ENCODE results near the gene EHBP1. TPM values are rescaled to one million over a fixed set of nuclear protein-coding genes. Genes with fewer than 3 reads are reported as not detected.
A peak's percentile ranks its signal among the peaks of the same experiment; 100 is the strongest.

EHBP1 gene
- polyA plus RNA-seq, 3 donors = 4.2 to 6.1 (median 6.0) TPM

DNA sequence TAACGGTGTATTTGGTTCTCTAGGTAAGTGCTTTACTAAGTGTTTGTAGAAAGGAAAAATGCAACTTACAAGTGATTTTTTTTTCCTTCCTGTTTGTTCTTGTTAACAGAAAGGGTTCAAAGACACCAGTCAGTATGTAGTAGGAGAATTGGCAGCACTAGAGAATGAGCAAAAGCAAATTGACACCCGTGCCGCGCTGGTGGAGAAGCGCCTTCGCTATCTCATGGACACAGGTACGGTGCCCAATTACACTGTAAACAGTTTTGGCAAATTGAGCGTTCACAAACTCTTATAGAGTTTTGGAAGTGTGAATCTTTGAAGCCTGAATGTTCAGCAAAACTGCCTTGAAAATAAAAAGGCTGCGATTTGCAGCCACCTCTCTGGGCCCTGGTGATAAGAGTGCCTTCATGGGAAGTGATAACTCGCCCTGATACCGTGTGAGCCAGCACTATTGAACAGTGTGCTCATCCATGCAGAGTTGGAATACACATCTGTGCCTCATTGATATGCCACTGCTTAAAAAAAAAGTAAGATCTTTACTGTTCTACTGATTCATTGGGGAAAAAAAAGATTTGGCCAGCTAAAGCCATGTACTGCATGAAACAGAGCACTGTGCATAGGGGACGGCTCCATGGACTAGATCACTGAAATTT lies 291.1 kb downstream of the EHBP1 start:
- Histone ChIP-seq H3K9ac (ENCODE audit: insufficient read depth, low read length, poor library complexity, severe bottlenecking) (no peak overlapping the region), H3K9me3 (replicated peaks in 1 of 2; ENCODE audit: control insufficient read depth in 1 of 2, insufficient read depth in 1 of 2, low read length in 2 of 2) (no peaks in the 10 kb centered on the region), H3K4me3 (replicated peaks in 1 of 3; ENCODE audit: low read depth in 2 of 3, low read length in 3 of 3) (no peak overlapping the region), H2AFZ (ENCODE audit: insufficient read depth, low read depth, low read length, poor library complexity, severe bottlenecking) (no peak overlapping the region), H3K4me2 (replicated peaks; ENCODE audit: extremely low read depth, low read length, poor library complexity, severe bottlenecking) (no peak overlapping the region), H3K27ac (ENCODE audit: low read depth in 1 of 2, low read length in 2 of 2) (no peak overlapping the region), H3K27me3 (ENCODE audit: control insufficient read depth in 2 of 2, insufficient read depth in 2 of 2, low read length in 2 of 2) (no peaks in the 10 kb centered on the region), H3K79me2 (ENCODE audit: insufficient read depth, low read length) (no peaks in the 10 kb centered on the region), H3K36me3 (replicated peaks in 1 of 2; ENCODE audit: control insufficient read depth in 1 of 2, insufficient read depth in 2 of 2, low read length in 2 of 2) (peaks cover 0 to 7% of the 10 kb centered on the region in 2 donors), H3K4me1 (ENCODE audit: control insufficient read depth in 1 of 2, insufficient read depth in 2 of 2, low read length in 2 of 2) (no peaks in the 10 kb centered on the region), H4K20me1 (ENCODE audit: insufficient read depth, low read length) (no peaks in the 10 kb centered on the region)
- no peak for DNase-seq
- intact Hi-C loops (cut with micrococcal nuclease) = no loop called here
- H3K27me3 Mint-ChIP-seq (ENCODE audit: low read depth in 3 of 3) = peaks cover 0 to 1% (median 0%) of the 10 kb centered on the region in 3 donors
- no peak for TF ChIP-seq CTCF (IDR thresholded peaks at IDR 0.05)
- H3K9me3 Mint-ChIP-seq = no peaks in the 10 kb centered on the region
- peaks cover 2% of the 10 kb centered on the region for H3K4me1 Mint-ChIP-seq
- H3K27ac Mint-ChIP-seq = peak overlapping the region in 1 of 7 donors; percentile 9
- H3K36me3 Mint-ChIP-seq = peaks cover 27 to 30% of the 10 kb centered on the region in 2 donors
- H3K4me3 Mint-ChIP-seq = no peak overlapping the region
- WGBS (ENCODE audit: insufficient coverage) = 94% methylated on average over 12 of the region's 12 CpGs

DNA sequence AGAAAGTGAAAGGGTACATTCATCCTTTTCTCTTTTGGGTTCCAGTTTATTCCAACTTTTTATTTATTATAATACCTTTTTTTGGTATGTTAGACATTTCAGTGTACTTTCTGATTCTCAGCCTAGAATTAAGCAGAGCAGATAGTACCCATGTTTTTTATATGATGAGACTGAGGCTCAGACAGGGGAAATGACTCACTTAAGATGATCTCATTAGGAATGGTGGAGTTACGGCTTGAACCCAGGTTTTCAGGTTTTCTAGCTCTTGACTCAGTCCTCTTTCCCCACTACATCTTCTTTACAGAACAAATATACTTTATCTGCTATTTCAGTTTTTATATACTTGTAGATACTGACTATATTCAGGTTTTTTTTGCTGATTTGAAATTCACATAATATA lies 293.4 kb downstream of the EHBP1 start:
- WGBS (ENCODE audit: insufficient coverage) = no CpG with 5 or more reads among the region's 1 CpG
- Mint-ChIP-seq H3K4me1 (peaks cover 2% of the 10 kb centered on the region), H3K36me3 (peaks cover 22 to 28% of the 10 kb centered on the region in 2 donors), H3K27me3 (ENCODE audit: low read depth in 3 of 3) (peaks cover 0 to 1% (median 0%) of the 10 kb centered on the region in 3 donors), H3K27ac (no peak overlapping the region), H3K4me3 (no peak overlapping the region), H3K9me3 (no peaks in the 10 kb centered on the region)
- Histone ChIP-seq H3K79me2 (ENCODE audit: insufficient read depth, low read length) (no peaks in the 10 kb centered on the region), H3K4me2 (replicated peaks; ENCODE audit: extremely low read depth, low read length, poor library complexity, severe bottlenecking) (no peak overlapping the region), H4K20me1 (ENCODE audit: insufficient read depth, low read length) (no peaks in the 10 kb centered on the region), H3K27me3 (ENCODE audit: control insufficient read depth in 2 of 2, insufficient read depth in 2 of 2, low read length in 2 of 2) (no peaks in the 10 kb centered on the region), H3K36me3 (replicated peaks in 1 of 2; ENCODE audit: control insufficient read depth in 1 of 2, insufficient read depth in 2 of 2, low read length in 2 of 2) (peaks cover 0 to 7% of the 10 kb centered on the region in 2 donors), H3K4me1 (ENCODE audit: control insufficient read depth in 1 of 2, insufficient read depth in 2 of 2, low read length in 2 of 2) (no peaks in the 10 kb centered on the region), H3K9ac (ENCODE audit: insufficient read depth, low read length, poor library complexity, severe bottlenecking) (no peak overlapping the region), H3K27ac (ENCODE audit: low read depth in 1 of 2, low read length in 2 of 2) (no peak overlapping the region), H3K4me3 (replicated peaks in 1 of 3; ENCODE audit: low read depth in 2 of 3, low read length in 3 of 3) (no peak overlapping the region), H3K9me3 (replicated peaks in 1 of 2; ENCODE audit: control insufficient read depth in 1 of 2, insufficient read depth in 1 of 2, low read length in 2 of 2) (no peaks in the 10 kb centered on the region), H2AFZ (ENCODE audit: insufficient read depth, low read depth, low read length, poor library complexity, severe bottlenecking) (no peak overlapping the region)
- DNase-seq = no peak
- TF ChIP-seq CTCF (IDR thresholded peaks at IDR 0.05) = no peak
- intact Hi-C loops (cut with micrococcal nuclease) = no loop called here

Measured in CD14-positive monocyte (primary cell).